Measurements from ENCODE around the gene PDGFB. TPM values are rescaled to one million over a fixed set of nuclear protein-coding genes. Genes with fewer than 3 reads are reported as not detected.

PDGFB gene
- total RNA-seq, 1 donor from 2014 or later: 159 TPM

DNA sequence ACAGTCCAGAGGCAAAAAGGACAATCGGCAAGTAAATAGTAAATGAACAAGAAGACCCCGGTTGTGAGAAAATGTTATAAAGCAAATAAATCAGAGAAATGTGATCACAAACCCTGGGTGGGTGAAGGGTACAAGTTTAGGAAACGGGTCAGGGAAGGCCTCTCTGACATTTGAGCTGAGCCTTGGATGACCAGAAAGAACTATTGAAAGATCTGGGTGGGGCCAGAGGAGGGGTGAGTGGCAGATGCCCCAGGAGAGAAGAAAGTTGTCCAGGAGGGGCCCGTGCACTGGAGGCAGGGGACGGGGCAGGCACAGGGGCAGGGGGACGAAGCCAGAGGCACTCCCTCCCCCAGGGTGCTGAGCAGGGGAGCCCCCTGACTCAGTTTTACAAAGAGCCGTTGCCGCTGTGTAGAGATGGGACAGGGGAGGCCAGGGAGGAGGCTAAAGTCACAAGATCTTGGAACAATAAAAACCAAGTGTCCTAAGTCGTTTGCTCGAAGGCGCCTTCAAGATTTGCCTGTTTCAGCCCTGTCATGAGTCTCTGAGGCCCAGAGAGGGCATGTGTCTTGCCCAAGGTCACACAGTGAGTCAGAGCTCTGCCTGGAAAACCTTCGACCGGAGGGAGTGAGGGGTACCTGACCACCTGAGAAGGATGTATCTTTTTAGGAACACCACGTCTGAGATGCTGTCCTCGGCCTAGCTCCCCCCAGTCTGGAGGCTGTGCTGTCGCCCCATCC is 10.8 kb upstream of the PDGFB start:
- TF ChIP-seq, protein P1, sequence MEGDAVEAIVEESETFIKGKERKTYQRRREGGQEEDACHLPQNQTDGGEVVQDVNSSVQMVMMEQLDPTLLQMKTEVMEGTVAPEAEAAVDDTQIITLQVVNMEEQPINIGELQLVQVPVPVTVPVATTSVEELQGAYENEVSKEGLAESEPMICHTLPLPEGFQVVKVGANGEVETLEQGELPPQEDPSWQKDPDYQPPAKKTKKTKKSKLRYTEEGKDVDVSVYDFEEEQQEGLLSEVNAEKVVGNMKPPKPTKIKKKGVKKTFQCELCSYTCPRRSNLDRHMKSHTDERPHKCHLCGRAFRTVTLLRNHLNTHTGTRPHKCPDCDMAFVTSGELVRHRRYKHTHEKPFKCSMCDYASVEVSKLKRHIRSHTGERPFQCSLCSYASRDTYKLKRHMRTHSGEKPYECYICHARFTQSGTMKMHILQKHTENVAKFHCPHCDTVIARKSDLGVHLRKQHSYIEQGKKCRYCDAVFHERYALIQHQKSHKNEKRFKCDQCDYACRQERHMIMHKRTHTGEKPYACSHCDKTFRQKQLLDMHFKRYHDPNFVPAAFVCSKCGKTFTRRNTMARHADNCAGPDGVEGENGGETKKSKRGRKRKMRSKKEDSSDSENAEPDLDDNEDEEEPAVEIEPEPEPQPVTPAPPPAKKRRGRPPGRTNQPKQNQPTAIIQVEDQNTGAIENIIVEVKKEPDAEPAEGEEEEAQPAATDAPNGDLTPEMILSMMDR (IDR thresholded peaks at IDR 0.05; ENCODE audit: insufficient read depth, low read length, poor library complexity, severe bottlenecking): no peak
- H3K36me3 ChIP-seq (ENCODE audit: control insufficient read depth, insufficient read depth, low read length): no peaks in the 10 kb centered on the region
- no peaks in the 10 kb centered on the region for H3K27me3 ChIP-seq (ENCODE audit: control insufficient read depth, insufficient read depth, low read length)
- DNase-seq (ENCODE audit: low read depth): no peak
- H3K4me3 ChIP-seq (ENCODE audit: low read depth, low read length): no peak overlapping the region

DNA sequence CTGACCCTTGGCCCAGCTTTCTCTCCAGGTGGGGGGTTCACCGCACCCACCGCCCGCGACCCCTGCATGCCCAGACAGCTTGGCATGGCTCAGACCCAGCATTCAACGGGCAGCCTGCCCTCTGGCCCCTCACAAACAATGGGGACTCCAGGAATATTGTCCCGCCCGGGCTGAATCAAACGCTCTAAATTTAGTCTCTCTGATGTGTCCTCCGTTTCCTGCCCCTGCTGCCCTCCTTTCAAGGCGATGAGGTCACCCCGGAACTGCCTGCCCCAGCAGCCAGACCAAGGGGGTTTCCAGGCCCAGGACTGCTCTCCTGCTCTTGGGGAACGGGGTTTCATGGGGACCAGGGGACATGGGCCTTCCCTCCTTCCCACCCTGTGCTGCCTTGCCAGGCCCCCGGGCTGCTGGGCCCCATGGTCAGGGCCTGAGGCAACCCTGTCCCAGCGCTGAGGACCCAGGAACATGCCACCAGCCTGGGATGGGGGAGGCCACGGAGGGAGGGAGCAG is 10.1 kb upstream of the PDGFB start:
- Histone ChIP-seq H3K27me3 (ENCODE audit: control insufficient read depth, insufficient read depth, low read length) (no peaks in the 10 kb centered on the region), H3K36me3 (ENCODE audit: control insufficient read depth, insufficient read depth, low read length) (no peaks in the 10 kb centered on the region), H3K4me3 (ENCODE audit: low read depth, low read length) (no peak overlapping the region)
- DNase-seq (ENCODE audit: low read depth): no peak
- TF ChIP-seq, protein P1 (IDR thresholded peaks at IDR 0.05; ENCODE audit: insufficient read depth, low read length, poor library complexity, severe bottlenecking): no peak

DNA sequence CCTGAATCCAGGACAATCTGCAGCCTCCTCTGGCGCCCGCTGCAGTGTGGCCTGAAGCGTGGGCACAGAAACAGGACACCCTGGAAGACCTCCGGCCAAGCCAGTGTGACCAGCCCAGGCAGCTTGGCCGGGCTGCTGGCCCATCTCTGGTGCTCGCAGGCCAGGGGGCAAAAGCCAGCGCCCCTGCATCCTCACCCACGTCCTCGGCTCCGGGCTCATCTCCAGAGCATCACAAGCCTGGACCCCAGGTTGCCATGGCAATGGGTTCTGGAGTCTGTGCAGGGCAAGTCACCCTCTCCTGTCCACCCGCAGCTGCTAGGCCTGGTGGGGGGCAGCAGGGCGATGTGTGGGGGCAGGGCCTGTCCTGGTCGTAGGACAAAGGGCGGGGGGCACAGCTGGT is 9.3 kb upstream of the PDGFB start:
- no peak for DNase-seq (ENCODE audit: low read depth)
- TF ChIP-seq, protein P1 (IDR thresholded peaks at IDR 0.05; ENCODE audit: insufficient read depth, low read length, poor library complexity, severe bottlenecking): no peak
- Histone ChIP-seq H3K27me3 (ENCODE audit: control insufficient read depth, insufficient read depth, low read length) (no peaks in the 10 kb centered on the region), H3K36me3 (ENCODE audit: control insufficient read depth, insufficient read depth, low read length) (no peaks in the 10 kb centered on the region), H3K4me3 (ENCODE audit: low read depth, low read length) (no peak overlapping the region)

DNA sequence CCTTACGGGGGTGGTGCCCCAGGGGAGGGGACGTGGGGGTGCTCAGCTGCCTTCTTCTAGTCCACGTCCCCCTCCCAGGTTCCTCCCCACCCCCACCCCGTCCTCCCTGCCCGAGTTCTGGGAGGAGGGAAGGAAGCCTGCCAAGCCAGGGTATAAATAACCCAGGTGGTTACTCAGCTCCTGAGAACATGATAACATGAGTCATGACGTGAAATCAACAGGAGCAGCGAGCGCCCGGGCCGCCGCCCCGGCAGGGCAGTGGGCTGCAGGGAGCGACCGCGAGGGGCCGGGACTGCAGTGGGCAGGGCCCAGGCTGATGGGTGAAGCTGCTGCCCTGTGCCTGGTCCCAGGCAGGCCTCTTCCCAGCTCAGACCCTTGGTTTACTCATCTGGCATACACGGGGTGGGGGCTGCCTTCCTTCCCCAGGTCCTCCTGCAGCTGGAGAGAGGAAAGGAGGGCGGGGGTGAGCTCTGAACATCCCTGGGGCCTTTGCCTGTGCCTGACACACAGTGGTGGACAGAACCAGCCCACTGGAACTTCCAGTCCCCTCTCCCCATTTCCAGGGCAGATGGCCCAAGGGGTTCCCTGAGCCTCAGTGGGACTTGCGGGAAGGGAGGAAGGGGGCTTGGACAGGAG is 8.8 kb upstream of the PDGFB start:
- TF ChIP-seq, protein P1 (IDR thresholded peaks at IDR 0.05; ENCODE audit: insufficient read depth, low read length, poor library complexity, severe bottlenecking): no peak
- DNase-seq (ENCODE audit: low read depth): peak; percentile 82
- H3K4me3 ChIP-seq (ENCODE audit: low read depth, low read length): peak overlapping the region; percentile 14

DNA sequence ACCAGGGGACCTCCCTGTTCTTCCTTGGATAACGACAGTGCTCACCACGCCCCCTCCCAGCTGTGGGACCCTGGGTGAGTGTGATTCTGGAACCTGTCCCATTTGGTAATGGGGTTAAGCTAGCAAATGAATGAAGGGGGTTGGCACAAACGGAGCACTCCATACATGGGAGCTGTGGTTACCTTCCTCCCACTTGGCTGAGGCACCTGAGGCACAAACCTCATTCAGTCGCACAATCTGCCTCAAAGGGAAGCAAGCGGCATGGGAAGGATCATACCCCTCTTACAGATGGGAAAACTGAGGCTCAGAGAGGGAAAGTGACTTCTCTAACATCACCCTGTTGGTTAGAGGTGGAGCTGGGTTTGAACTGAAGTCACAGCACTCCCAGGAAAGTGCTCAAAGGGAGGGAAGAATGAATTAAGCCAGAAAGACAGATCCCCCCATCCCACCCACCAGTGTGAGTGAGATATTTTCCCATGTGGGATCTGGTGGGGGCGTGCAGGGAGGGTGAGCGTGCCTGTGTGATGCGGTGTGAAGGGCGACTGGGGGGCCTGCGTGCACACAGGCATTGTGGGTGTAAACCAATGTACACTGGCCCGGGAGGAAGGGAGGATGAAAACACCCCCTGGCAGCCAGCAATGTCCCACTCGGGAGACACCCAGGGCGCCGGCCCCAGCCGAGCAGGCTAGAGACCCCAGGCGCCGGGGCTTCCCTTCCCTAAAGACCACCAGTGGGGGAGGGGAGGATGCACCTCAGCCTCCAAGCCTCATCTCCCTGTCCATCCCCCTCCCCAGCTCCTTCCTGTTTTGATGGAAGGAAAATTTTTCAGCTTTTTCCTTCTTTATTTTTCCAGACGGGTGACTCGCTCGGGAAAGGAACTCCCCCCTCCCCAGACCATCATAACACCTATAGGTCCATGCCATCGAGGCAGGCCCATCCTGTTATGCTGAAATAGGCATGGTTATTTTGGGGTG is 8.0 kb upstream of the PDGFB start:
- TF ChIP-seq, protein P1 (IDR thresholded peaks at IDR 0.05; ENCODE audit: insufficient read depth, low read length, poor library complexity, severe bottlenecking): no peak
- Histone ChIP-seq H3K36me3 (ENCODE audit: control insufficient read depth, insufficient read depth, low read length) (no peaks in the 10 kb centered on the region), H3K4me3 (ENCODE audit: low read depth, low read length) (peak overlapping the region; percentile 14), H3K27me3 (ENCODE audit: control insufficient read depth, insufficient read depth, low read length) (no peaks in the 10 kb centered on the region)
- no peak for DNase-seq (ENCODE audit: low read depth)

More for the DNA sequence above, 8.8 kb upstream of the PDGFB start:
- no peaks in the 10 kb centered on the region for H3K36me3 ChIP-seq (ENCODE audit: control insufficient read depth, insufficient read depth, low read length)
- no peaks in the 10 kb centered on the region for H3K27me3 ChIP-seq (ENCODE audit: control insufficient read depth, insufficient read depth, low read length)
